ENCODE measurements around the gene PPP2R1B.
A peak's percentile ranks its signal among the peaks of the same experiment; 100 is the strongest.

Gene PPP2R1B

DNA sequence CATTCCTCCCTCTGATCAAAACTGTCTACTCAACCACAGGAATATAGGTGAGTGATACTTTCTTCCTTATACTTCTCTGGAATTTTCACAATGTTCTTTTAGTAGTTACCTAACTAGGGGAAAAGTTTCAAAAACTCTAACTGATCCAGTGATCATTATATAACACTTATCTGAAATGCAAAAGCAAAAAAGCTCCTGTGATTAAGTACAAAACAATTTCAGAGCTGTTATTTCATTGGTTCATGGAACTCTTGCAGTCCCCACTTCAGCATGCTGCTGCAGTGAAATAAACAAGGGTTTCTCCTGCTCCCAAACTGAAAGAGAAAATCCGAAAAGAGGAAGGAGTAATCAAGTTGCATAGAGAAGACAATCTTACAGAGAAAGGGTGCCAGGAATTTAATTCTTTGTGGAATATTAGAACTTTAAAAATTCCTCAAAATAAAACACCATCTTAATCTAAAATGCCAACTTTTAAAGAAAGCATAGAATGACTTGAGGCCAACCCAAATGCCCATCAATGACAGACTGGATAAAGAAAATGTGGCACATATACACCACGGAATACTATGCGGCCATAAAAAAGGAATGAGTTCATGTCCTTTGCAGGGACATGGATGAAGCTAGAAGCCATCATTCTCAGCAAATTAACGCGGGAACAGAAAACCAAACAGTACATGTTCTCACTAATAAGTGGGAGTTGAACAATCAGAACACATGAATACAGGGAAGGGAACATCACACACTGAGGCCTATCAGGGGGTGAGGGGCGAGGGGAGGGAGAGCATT, 20.3 kb downstream of the PPP2R1B start:
- DNase-seq = no peak

DNA sequence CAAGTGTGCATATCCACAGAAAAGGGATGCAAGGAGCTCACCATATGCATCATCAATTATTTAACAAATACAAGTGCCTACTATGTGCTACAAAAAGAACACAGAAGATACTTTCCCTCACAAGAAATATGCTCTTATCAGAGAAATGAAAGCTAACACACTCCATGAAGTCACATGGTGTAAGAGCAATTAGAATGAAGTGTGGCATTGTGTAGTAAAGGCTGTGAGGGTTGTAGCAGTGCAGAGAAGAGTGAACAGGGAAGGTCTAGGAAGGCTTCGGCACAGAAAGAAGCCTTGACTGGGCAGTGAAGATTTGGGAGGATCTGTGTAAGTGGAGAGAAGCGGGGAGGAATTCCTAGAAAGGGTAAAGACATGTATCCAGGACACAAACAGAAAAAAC, 22.5 kb downstream of the PPP2R1B start:
- DNase-seq = no peak

DNA sequence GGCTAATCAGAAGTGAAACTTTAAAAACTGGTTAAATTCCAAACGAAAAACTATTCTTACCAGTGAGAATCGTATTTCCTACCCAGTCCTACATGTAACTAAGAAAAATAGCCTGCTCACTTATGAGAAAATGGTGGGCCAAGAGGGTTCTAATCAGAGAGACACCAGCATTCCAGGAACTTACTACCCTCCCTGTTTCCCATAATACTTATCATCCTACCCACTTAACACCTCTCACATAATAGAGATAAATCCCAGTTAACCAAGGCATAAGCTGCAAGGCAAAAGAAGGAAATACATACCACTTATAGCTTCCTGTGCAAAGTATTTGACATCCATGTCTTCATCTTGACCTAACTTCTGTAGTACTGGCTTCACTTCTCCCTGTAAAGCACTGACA, 24.4 kb downstream of the PPP2R1B start:
- no peak for DNase-seq

DNA sequence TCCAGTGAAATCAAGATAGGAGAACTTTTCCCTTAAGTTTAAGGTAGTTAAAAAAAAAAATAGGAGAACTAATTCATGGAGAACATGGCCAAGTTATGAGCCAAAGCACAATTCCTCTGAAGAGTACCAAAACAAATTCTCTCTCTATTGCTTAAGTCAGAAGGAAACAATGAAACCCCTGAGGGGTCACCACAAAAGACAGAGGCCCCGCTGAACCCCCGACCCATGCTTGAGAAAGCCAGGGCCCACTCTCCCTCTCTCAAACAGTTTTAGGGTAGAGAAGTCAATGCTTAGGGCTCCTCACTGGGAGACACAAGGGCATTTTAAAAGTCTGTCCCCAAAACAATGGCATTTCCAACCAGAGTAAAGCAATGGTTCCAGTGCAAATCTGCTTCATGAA, 26.9 kb downstream of the PPP2R1B start:
- DNase-seq = no peak

DNA sequence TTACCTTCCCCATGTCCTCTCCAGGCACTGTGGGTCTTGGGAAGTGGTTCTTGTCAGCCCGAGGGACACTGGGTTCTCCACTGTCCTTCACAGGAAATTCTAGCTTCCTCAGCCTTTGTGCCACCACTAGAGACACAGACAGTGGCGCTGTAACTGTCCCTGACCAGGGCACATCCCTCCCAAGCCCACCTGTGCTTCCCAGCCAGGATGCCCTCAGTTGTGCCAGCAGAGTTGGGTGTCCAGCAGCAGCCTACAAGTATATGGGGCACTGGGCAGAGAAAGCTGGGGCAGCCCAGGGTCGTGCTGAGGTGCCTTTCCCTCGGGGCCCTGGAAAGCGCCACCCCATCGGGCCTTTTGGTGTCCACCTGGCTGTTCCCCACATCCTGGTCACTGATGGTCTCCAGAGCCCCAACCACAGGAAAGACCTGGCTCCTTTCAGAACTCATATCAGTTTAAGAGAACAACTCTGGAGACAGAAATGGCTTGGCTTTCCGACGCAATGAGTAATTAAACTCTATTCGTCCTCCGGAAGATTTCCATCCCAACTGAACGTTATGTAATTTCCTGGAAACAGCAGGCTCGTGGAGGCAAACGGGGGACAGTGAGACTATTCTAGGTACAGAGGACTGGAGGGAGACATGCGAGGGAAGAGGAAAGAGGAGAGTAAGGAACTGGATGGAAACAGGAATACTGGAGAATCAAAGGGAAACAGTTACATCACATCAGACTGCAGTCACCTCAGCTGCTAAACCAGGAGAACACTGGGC, 28.6 kb downstream of the PPP2R1B start:
- no peak for DNase-seq

DNA sequence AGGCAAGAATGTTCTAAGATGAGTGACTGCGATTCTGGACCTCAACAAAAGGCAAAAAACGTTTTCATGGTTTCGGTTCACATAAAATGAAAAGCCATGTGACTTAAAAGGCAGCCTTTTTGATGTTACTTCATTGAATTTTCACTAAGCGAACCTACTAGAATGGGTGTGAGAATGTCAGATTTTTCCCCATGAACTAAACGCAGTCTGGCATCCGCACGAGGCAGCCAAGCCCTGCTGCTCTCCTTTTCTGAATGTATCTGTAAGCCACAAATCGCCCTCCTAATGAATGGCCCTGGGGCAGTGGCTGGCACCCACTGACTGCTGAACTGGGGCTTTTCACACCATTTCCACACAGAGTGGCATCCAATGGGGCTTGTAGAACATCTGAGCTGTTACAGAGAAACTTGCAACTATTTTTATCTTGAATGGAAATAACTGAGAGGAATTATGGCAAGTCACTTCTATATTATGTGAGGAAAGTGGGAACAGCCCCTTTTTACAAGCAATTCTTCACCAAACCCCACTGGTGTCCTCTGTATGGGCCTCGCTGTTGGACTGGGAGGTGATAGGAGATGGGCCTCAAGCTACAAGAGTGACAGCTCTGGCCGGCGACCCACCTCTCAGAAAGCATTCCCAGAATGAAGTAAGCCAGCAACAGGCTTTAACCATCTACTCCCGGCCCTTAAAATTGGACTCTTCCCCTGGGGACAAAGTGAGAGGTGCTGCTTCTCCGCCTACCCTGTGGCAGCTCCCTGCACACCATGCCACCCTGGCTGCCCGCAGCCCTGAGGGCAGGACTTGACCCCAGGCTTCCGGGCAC, 29.4 kb downstream of the PPP2R1B start:
- DNase-seq = no peak

DNA sequence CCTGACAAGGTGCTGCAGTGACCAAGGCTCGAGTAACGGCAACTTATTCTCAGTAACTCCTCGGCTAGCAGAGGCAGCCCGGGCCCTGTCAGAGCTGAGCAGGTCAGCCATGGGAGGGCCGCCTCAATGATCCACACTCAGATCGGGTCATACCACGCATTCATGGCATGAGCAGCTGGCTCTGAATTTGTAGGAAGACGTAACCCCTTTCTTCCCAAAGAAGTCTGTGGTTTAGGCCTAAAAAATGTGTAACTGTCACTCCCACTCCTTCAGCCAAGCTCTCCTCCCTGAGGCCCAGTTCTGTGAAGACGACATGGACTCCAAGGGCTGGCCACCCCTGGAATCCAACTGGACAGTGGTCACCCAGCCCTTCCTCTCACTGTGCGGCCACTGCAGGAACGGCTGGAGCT, 30.0 kb downstream of the PPP2R1B start:
- no peak for DNase-seq

DNA sequence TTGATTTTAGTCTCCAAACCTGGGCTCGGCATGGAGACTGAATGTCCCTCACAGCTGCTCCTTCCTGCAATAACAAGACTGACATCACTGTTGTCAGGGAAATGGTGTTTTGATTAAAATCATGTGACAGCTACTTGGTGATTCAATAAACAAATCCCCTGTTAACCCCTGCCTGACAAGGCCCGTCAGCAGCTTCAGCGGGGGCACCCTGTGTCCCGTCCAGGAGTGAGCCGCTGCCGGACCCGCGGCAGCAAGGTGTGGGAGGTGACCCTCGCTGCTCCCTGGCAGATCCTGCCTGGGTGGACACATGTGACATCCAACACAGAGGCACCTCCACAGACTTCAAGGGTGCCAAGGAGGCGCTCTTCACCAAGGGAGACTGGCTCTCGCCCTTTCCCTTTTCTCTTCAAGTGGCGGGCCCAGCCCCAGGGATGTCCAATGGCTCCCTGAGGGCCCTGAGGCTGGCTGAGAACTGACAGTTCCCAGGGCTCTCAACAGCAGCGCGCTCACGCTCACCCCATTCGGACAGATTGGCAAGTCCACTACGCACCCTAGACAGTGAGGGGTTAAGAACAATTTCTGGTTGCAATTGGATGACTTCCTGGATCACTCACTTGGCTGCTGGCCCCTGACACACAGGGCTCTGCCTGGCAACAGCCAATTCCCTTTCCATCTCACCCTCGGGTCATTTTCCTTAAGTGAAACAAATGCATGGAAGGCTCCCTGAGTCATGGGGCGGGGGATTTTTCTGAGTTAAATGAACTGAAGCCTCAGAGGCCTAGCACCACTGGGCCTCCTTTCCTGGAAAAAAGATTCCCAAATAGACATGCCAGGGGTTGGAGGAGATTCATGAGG, 30.7 kb downstream of the PPP2R1B start:
- DNase-seq = peak; percentile 91

DNA sequence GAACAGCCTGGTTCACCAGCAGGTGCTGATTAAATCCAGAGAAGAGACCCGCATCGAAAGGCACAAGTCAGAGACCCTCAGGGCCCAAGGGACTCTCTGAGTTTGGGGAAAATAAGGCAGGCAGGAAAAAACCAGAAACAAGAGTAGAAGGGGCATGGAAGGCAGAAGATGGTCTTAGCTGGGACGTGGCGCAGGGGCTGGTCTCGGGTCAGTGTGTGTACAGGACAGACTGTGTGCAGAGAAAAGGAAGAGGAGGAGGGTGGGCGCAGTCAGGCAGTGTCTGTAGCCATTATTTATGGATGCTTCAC, 31.3 kb downstream of the PPP2R1B start:
- no peak for DNase-seq

DNA sequence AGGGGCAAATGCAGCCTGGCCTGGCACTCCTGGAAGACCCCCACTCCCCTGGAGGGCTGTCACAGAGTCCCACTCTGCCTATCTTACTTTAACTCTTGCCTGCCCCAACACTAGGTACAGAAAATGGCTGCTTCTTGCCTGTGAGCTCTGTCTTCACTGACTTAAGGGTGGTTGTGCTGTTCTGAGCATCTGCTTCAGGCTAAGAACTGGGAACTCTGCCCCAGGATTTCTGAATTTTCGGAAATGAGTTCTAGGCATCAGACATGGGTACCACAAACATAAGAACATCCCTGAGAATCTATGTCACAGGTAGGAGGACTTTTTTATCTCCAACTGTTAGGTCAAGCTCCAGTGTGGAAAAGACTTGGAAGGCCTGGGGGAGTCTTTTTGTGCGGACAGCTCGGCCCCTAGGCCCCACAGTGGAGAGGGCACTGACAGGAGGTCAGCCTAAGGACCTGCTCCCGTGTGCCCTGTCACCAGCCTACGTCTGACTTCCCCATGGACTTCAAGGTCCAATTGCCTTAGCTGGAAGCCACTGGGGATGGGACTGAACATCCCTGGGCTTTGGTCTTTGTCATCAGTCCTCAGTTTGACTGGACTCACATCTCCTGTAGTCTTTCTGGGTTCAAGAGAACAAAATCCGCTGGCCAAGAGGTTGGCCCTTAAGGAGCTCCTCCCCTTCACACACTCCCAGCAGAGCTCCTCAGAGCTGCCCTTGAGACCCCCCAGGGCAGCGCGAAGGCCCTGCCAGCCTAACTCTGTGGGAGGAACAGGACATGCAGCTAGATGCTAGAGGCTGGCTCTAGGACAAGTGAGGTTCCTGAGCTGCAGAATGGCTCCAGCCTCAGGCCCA, 31.9 kb downstream of the PPP2R1B start:
- DNase-seq = peak; percentile 13

DNA sequence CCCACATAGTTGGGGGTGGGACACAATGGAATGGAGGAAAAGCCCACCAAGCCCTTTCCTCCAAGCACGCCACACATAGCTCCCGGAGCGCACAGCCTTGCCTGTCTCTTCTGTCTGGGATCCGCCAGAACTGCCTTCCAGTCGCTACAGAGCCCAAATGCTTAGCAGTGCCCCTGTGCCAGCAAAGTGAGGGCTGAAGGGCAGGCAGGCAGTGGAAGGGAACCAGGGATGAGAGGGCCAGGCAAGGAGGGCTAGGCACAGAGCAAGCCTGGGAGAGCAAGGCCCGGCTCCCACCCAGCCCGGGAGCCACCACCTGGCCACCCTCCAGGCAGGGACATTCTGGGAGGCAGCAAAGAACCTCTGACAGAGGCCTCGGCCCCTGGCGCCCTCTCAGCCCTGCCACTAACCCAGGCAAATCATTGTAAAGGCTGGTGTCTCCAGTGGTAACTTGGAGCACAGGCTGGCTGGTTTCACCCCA, 32.5 kb downstream of the PPP2R1B start:
- no peak for DNase-seq

DNA sequence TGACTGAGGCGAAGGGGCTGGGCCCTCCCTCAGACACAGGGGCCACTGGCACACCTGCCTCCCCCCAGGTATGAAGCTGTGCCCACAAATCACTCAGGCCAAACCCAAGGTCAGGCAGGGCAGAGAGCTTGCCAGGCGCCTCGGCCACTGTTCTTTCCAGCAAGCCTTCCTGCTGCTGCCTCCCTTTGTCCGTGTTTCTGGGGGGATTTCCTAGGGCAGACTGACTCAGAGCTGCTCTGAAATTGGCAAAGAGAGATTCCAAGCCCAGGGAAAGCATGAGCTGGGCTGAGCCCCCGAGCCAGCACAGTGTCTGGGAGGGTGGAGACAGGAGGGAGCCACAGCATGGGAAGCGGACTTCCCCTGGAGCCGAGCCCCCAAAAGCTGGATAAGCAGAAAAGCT, 33.2 kb downstream of the PPP2R1B start:
- no peak for DNase-seq

DNA sequence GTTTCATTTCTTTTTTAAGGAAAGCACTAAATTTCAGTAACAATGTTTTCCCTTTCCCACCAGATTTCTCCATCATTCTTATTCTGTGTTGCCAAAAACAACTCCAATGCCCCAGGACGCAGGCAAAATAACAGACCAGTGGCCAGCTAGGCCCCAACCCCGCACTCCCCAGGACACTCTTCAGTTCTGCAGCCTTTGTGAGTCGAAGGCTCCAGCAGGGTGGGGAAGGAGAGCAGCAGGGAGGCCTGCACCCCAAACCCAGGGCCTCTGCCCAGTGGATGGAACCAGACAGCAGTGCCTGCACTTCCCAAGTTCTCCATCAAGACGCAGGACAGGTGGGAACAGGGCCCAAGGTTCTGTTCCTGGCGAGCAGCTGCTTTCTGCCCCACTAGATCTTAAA, 34.4 kb downstream of the PPP2R1B start:
- no peak for DNase-seq

DNA sequence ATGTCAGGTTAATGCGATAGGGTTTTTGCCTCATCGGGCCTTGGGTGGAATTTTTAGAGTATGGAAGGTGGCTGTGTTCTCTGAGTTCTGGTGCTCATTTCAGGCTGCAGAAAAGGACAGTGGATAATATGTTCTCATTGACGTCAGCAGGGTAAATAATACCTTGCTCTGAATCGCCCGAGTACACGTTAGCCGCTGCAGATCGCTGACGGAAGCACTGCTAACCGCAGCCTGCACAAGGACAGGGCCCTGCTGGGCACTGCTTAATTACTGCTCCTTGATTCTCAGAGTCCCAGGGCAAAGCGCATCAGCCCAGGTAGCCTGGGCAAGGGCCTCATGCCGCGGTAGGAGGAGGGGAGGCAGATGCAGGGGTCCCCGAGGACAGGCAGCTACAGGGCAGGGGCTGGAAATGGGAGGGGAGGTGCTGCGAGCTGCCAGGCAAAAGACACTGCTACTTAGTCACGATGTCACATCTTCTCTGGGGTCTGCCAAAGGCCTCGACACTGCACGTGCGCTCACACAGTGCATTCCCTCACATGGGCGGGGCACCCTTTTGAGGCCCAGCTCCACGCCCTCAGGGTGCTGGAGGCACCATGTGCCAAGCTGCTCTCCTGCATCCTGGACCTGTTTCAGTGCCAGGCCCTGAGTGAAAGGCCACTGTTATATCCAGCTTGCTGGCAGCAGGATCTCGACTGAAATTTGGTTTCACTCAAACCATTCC, 35.2 kb downstream of the PPP2R1B start:
- peak; percentile 77 for DNase-seq

DNA sequence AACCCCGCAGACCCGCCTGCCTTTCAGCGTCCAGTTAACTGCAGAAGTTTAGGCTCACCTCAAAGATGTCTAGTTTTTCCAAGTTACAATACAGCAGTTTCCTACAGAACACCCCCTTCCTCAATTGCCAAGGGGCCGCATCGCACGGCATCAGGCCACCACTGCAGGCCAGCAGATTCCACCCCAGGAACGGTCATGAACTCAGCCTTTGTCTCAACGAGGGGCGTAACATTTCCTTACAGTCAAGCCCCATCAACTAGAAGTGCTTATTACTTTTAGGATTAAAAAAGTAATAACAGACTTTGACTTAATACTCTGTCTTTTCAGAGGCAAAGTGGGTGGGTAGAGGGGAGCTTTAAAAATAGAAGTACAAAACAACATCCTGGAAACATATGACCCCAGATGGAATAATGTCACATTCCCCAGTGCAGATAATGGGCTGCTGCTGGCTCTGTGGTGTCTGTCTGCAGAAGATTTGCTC, 36.3 kb downstream of the PPP2R1B start:
- no peak for DNase-seq

DNA sequence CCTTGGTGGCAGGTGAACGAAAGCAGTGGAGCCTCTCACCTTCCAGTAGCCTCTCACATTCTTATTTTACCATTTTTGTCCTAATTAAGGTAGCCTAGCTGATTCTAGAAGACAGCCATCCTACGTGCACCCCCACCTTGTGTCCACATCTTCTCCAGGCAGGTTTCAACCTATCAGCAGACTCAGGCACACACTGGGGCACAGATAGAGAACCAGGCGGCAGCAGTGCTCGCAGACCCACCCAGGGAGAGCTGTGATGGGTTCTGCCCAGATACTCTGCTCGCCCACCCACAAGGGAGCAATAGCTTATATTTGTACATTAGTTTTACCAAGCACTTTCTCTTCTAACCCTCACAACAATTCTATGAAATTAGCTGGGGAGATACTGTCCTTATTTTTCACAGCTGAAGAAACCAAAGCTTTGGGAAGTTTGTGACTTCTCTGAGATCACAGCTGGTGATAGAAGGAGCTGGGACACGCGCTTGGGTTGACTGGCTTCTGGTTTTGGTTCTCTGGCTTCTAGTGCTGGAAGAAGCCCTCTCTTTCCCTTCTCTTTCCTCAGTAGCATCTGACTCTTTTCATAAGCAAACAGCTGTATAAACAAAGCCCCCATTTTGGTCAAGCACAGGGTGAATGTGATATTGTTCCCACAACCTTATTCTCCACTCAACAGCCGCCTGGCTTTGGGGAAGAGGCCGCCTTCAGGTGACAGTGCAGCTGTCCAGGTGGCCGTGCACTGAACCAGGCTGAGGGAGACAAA, 36.9 kb downstream of the PPP2R1B start:
- DNase-seq = peak; percentile 54

DNA sequence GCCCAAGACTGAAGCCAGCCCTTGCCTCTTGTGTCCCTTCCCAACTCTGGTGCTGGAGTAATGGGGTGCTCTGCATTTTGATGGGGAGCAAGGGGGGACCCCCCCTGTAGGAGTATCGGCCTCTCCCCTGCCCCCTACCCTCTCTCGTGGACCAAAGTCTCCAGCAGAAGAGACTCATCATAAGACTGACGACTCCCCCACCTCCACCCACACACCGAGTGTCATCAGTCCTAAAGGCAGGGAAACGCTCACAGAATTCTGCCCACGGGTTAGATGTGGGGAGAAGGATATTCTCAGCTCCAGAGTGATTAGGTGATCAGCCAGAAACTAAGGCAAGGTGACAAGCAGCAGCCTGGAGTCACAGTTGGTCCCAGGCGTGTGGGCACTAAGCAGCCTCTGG, 38.8 kb downstream of the PPP2R1B start:
- no peak for DNase-seq

DNA sequence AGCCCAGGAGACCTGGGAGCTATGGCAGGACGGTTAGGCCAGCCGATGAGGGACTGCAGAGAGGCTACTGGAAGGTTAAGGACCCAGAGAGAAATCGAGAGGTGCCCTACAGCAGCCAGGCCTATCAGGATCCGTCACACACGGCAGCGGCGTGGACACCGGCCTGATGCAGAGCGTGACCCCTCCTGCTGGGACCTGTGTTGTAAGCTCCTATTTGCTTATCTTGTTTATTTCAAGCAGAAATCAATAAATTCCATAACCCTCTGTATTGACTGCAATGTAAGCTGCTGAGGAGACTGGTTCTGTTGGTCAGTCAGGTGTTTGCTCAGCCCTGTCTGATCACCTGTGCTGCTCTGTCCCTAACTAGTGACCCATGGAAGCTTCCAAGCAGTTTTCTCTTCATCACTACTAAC, 39.9 kb downstream of the PPP2R1B start:
- DNase-seq = no peak

DNA sequence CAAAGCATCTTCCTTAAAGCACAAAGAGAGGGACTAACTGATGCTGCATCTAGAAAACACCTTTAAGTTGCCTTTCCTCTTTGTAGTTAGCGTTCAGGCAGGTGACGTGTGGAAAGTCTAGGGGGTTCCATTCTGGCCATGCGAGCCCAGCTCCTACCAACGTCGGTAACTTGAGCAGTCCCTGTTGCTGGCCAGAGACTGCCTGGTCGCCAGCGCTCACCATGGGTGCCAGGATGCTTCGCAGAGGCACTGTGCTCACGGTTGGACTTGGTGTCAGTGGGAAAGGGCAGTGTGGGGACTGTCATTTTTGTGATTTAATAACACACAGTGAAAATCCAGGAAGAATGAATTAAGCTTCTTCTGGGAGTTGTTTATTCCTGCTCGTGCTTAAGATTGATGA, 40.6 kb downstream of the PPP2R1B start:
- no peak for DNase-seq

DNA sequence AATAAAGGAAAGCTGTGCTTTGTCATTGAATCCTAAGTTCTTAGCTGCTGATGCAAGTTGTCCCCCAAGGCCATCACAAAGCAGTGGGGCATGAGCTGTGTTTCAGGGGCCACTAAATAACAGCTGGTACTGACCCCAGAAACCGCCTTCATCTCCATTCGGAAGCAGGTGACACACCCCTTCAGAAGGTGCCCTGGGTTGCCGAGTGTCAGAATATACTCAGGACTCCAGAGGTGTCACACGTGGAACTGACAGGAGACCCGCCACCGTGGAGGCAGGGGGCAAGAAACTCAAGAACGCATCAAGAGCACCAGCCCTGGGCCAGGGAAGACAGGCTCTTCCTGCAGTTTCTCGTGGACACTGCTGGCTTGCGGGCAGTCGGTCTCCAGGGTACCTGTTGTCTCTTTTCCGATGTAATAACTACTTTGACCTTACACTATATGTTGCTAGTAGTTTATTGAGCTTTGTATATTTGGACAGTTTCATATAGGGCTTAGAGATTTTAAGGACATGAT, 41.5 kb downstream of the PPP2R1B start:
- no peak for DNase-seq
